GM12864 (cell line): ENCODE data around the gene TBR1.

Experiments used
- DNase-seq: peaks from one replicate; pipeline ENCODE4 v3.0.0-alpha.2; 2011; ENCODE audit warnings: low read depth
- H3K4me3 ChIP-seq: 2 replicates; pipeline ENCODE4 v1.5.1; 2011; ENCODE audit warnings: mild to moderate bottlenecking, low read depth, low read length, control low read depth
- TF ChIP-seq, protein P1 (sequence below): IDR thresholded peaks from 2 replicates; pipeline ENCODE4 v1.5.1; 2011; ENCODE audit warnings: low read depth, mild to moderate bottlenecking, moderate library complexity, low read length, control low read depth, inconsistent platforms; ENCODE audit errors: missing control alignments

The TBR1 gene

DNA sequence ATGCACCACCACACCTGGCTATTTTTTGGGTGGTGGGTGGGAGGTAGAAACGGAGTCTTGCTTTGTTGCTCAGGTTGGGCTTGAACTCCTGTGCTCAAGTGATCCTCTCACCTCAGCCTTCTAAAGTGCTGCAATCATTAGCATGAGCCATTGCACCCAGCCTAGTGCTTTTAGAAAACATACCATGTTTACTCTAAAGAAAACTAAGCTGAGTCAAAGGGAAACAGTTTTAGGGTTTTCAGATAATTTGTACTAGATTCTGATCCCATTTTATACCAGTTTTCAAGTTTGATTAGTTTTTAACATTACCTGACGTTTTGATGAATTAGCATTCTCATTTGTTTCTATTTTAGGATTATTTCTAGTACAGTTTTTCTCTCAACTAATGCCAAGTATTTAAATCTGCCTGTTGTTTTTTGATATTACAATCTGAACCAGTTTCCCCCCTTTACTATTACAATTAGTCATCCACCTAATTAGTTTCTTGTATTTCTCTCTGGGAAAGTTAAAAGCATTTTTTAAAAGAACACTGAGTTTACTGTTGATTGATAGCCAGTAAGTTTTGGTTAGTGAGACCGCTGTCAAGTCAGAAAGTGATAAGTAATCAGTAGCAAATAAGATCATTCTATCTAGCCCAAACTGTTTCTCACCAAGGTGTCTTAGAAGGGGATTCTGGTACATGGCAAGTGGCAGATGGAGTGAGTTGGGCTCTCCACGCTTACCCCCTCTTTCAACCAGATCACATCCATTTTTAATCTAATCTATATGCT is 24.2 kb upstream of the TBR1 start:
- no peak overlapping the region for H3K4me3 ChIP-seq
- TF ChIP-seq, protein P1, sequence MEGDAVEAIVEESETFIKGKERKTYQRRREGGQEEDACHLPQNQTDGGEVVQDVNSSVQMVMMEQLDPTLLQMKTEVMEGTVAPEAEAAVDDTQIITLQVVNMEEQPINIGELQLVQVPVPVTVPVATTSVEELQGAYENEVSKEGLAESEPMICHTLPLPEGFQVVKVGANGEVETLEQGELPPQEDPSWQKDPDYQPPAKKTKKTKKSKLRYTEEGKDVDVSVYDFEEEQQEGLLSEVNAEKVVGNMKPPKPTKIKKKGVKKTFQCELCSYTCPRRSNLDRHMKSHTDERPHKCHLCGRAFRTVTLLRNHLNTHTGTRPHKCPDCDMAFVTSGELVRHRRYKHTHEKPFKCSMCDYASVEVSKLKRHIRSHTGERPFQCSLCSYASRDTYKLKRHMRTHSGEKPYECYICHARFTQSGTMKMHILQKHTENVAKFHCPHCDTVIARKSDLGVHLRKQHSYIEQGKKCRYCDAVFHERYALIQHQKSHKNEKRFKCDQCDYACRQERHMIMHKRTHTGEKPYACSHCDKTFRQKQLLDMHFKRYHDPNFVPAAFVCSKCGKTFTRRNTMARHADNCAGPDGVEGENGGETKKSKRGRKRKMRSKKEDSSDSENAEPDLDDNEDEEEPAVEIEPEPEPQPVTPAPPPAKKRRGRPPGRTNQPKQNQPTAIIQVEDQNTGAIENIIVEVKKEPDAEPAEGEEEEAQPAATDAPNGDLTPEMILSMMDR, result no peak
- no peak for DNase-seq

GRCh38 chr2:161400076-161400475 is 16.0 kb upstream of the TBR1 start:
- no peak overlapping the region for H3K4me3 ChIP-seq
- no peak for DNase-seq
- TF ChIP-seq, protein P1, result no peak

DNA sequence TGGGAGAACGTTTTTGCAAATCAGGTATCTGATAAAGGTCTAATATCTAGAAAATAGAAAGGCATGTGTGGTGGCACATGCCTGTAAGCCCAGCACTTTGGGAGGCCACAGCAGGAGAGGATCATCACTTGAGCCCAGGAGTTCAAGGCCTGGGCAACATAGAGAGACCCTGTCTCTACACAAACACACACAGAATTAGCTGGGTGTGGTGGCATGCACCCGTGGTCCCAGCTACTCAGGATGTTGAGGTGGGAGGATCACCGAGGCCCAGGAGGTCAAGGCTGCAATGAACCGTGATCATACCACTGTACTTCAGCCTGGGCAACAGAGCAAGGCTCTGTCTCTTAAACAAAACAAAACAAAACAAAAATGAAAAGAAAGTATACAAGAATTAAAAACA is 13.8 kb upstream of the TBR1 start:
- TF ChIP-seq, protein P1, result no peak
- H3K4me3 ChIP-seq, result no peak overlapping the region
- DNase-seq, result no peak

GRCh38 chr2:161406316-161406715 is 9.8 kb upstream of the TBR1 start:
- TF ChIP-seq, protein P1, result no peak
- DNase-seq, result no peak

GRCh38 chr2:161407597-161407996 is 8.5 kb upstream of the TBR1 start:
- DNase-seq, result no peak
- TF ChIP-seq, protein P1, result no peak
- no peak overlapping the region for H3K4me3 ChIP-seq

More at GRCh38 chr2:161406316-161406715, 9.8 kb upstream of the TBR1 start:
- no peak overlapping the region for H3K4me3 ChIP-seq

GRCh38 chr2:161409308-161409907 is 6.7 kb upstream of the TBR1 start:
- H3K4me3 ChIP-seq, result no peak overlapping the region
- no peak for DNase-seq
- TF ChIP-seq, protein P1, result no peak
